Thyroid gland (tissue), 4 donors: Measurements from ENCODE around the gene VPREB1.

Source experiments
- POLR2A ChIP-seq, 2 donors: fragments of 450-650 bp; IDR thresholded peaks; one replicate each; pipeline ENCODE4 v1.6.1; 2017; ENCODE audit warnings: antibody characterized with exemption in 2 of 2, mild to moderate bottlenecking in 2 of 2, moderate library complexity in 1 of 2
- TF ChIP-seq, protein P1 (sequence below), 6 experiments: fragments of 200-600 bp in 3 of 6; fragments of 450-650 bp in 3 of 6; sonication (generic) in 3 of 6; IDR thresholded peaks; one replicate each; pipeline ENCODE4 v1.5.1; 2016 to 2019; ENCODE audit warnings: antibody characterized with exemption in 6 of 6, mild to moderate bottlenecking in 2 of 6, inconsistent platforms in 1 of 6, moderate library complexity in 1 of 6

DNA sequence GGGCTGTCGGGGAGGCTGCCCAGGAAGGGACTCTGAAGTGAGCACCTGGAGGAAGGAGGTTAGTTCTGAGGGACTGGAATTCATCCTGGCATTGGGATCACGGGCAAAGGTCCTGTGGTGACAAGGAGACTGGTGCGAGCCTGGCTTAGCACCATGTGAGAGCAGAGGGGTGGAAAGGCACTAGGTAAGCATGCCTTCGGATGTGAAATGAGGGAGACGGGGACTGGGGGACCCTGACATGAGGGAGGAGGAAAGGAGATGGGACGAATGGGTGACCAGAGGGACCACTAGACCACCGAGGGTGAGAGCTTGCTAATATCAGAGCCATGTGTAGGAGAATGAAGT lies 3.1 kb upstream of the VPREB1 start:
- TF ChIP-seq, protein P1, sequence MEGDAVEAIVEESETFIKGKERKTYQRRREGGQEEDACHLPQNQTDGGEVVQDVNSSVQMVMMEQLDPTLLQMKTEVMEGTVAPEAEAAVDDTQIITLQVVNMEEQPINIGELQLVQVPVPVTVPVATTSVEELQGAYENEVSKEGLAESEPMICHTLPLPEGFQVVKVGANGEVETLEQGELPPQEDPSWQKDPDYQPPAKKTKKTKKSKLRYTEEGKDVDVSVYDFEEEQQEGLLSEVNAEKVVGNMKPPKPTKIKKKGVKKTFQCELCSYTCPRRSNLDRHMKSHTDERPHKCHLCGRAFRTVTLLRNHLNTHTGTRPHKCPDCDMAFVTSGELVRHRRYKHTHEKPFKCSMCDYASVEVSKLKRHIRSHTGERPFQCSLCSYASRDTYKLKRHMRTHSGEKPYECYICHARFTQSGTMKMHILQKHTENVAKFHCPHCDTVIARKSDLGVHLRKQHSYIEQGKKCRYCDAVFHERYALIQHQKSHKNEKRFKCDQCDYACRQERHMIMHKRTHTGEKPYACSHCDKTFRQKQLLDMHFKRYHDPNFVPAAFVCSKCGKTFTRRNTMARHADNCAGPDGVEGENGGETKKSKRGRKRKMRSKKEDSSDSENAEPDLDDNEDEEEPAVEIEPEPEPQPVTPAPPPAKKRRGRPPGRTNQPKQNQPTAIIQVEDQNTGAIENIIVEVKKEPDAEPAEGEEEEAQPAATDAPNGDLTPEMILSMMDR (IDR thresholded peaks at IDR 0.05) = no peak
- TF ChIP-seq POLR2A (IDR thresholded peaks at IDR 0.05) = no peak
